ENCODE measurements around the gene KNTC1. TPM values are rescaled to one million over a fixed set of nuclear protein-coding genes. Genes with fewer than 3 reads are reported as not detected.
"Not testable (repeated sequence)": the region's sequence is repeated elsewhere in the genome, so short reads cannot be mapped to it uniquely, and the experiment has no call there.

Gene KNTC1
- total RNA-seq, 1 donor from 2014 or later = 64.0 TPM

- DNase-seq (no peak), ATAC-seq (ENCODE audit: low read depth) (no peak)
- POLR2A ChIA-PET = interaction anchor here (6.9 kb wide), 1 partner anchor 20 kb away, joined by 202 read pairs; the partner anchor contains the start of genes KNTC1 and RSRC2
- Mint-ChIP-seq H3K9me3 (no peaks in the 10 kb centered on the region), H3K27ac (peak overlapping the region; percentile 56), H3K27me3 (no peaks in the 10 kb centered on the region), H3K36me3 (ENCODE audit: low read depth) (peaks cover 73% of the 10 kb centered on the region), H3K4me1 (peaks cover 30% of the 10 kb centered on the region), H3K4me3 (no peak overlapping the region)
- TF ChIP-seq CTCF (IDR thresholded peaks at IDR 0.05) = no peak
- intact Hi-C loops (cut with micrococcal nuclease) = loop anchor here (5.0 kb wide), 2 partner anchors 228 to 318 kb away; partner anchors contain the start of gene HCAR1
- CTCF ChIA-PET = no interaction called here
Observed at GRCh38 chr12:122503783-122504590, 23.1 kb upstream of the KNTC1 start.

GRCh38 chr12:122505419-122506051 lies 21.5 kb upstream of the KNTC1 start:
- H3K27ac Mint-ChIP-seq = no peak overlapping the region
- H3K36me3 Mint-ChIP-seq (ENCODE audit: low read depth) = peaks cover 82% of the 10 kb centered on the region
- H3K4me3 Mint-ChIP-seq = no peak overlapping the region
- ChIA-PET POLR2A (interaction anchor here (1.2 kb wide), 1 partner anchor 21 kb away, joined by 4 read pairs; the partner anchor contains the start of genes KNTC1 and RSRC2), CTCF (no interaction called here)
- H3K27me3 Mint-ChIP-seq = no peaks in the 10 kb centered on the region
- peaks cover 19% of the 10 kb centered on the region for H3K4me1 Mint-ChIP-seq
- TF ChIP-seq CTCF (IDR thresholded peaks at IDR 0.05) = no peak
- DNase-seq (no peak), ATAC-seq (ENCODE audit: low read depth) (no peak)
- no peaks in the 10 kb centered on the region for H3K9me3 Mint-ChIP-seq
- intact Hi-C loops (cut with micrococcal nuclease) = no loop called here

GRCh38 chr12:122506393-122506938 lies 20.6 kb upstream of the KNTC1 start:
- H3K36me3 Mint-ChIP-seq (ENCODE audit: low read depth) = peaks cover 84% of the 10 kb centered on the region
- CTCF ChIA-PET = no interaction called here

GRCh38 chr12:122508163-122508562 lies 18.9 kb upstream of the KNTC1 start:
- POLR2A ChIA-PET = interaction anchor here (1.3 kb wide), 1 partner anchor 12 kb away, joined by 4 read pairs; no protein-coding TSS in a partner anchor
- H3K27ac Mint-ChIP-seq = no peak overlapping the region
- peaks cover 88% of the 10 kb centered on the region for H3K36me3 Mint-ChIP-seq (ENCODE audit: low read depth)

More at GRCh38 chr12:122506393-122506938, 20.6 kb upstream of the KNTC1 start:
- Mint-ChIP-seq H3K27ac (peak overlapping the region; percentile 24), H3K27me3 (no peaks in the 10 kb centered on the region), H3K4me1 (peaks cover 10% of the 10 kb centered on the region), H3K9me3 (no peaks in the 10 kb centered on the region), H3K4me3 (no peak overlapping the region)
- DNase-seq (no peak), ATAC-seq (ENCODE audit: low read depth) (no peak)
- no peak for TF ChIP-seq CTCF (IDR thresholded peaks at IDR 0.05)
- intact Hi-C loops (cut with micrococcal nuclease) = no loop called here
- POLR2A ChIA-PET = interaction anchor here (0.8 kb wide), 1 partner anchor 21 kb away, joined by 3 read pairs; no protein-coding TSS in a partner anchor

GRCh38 chr12:122513028-122513427 lies 14.0 kb upstream of the KNTC1 start:
- H3K36me3 Mint-ChIP-seq (ENCODE audit: low read depth) = peaks cover 90% of the 10 kb centered on the region
- intact Hi-C loops (cut with micrococcal nuclease) = not testable (repeated sequence)

More at GRCh38 chr12:122508163-122508562, 18.9 kb upstream of the KNTC1 start:
- ATAC-seq (ENCODE audit: low read depth) (no peak), DNase-seq (no peak)
- H3K4me1 Mint-ChIP-seq = no peaks in the 10 kb centered on the region
- H3K4me3 Mint-ChIP-seq = no peak overlapping the region
- intact Hi-C loops (cut with micrococcal nuclease) = no loop called here
- CTCF ChIA-PET = no interaction called here
- no peaks in the 10 kb centered on the region for H3K27me3 Mint-ChIP-seq
- H3K9me3 Mint-ChIP-seq = no peaks in the 10 kb centered on the region
- no peak for TF ChIP-seq CTCF (IDR thresholded peaks at IDR 0.05)

More at GRCh38 chr12:122513028-122513427, 14.0 kb upstream of the KNTC1 start:
- CTCF ChIA-PET = interaction anchor here (0.6 kb wide), 1 partner anchor 106 kb away, joined by 4 read pairs; no protein-coding TSS in a partner anchor
- ATAC-seq (ENCODE audit: low read depth); DNase-seq; H3K4me3 Mint-ChIP-seq; H3K27me3 Mint-ChIP-seq; H3K4me1 Mint-ChIP-seq; H3K9me3 Mint-ChIP-seq; H3K27ac Mint-ChIP-seq: not testable (repeated sequence)
- POLR2A ChIA-PET = interaction anchor here (0.6 to 3.9 kb wide), 4 partner anchors 10 to 14 kb away, joined by 3 to 23 read pairs (median 12); partner anchors contain the start of genes KNTC1, RSRC2 and ZCCHC8

All from activated B cell treated with CpG ODN at 0.5 μM for 24 hours (primary cell).